Cerebellar nuclear complex (tissue), 1 donor: ENCODE data around the gene CCDC158.
"Not testable (repeated sequence)": the region's sequence is repeated elsewhere in the genome, so short reads cannot be mapped to it uniquely, and the experiment has no call there.

Source experiments
- DNase-seq, 2 experiments: peaks; one replicate each; lab custom pipeline; 2025; lab: John Stamatoyannopoulos, UW

CCDC158 gene

DNA sequence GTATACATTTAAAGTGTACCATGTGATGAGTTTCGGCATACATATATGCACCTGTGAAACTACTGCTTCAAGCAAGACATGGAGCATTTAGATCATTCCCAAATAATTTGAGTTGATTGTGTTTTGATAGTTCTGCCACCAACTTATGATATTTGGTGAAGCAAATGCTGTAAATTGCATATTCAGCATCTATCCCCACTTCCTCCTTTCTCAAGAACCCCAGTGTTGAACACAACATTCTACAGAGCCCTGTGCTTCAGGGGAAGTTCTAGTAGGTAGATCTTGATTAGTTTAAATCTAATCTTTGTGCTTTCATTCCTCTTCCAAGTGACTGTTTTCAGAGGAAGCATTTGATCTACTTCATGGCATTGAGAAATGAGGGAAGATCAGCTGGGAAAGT is 8.7 kb upstream of the CCDC158 start:
- DNase-seq: no peak

DNA sequence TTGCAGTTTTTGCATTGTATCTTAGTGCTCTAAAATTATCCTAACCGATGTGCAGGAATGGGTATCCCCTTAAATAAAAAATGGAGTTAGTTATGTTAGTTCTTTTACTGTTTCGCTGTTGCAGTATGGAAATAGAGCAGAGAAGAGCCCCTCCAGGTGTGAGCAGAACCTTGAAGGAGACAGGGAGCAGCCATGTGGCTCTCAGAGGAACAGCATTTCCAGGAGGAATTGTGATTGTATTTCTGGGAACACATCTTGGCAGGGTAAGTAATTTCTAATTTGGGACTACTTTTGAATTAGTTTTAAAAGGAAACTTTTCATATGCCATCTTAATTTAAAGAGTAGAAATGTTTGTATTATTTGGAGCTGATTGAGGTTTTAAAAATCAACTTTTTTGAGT is 5.3 kb upstream of the CCDC158 start:
- DNase-seq: no peak

DNA sequence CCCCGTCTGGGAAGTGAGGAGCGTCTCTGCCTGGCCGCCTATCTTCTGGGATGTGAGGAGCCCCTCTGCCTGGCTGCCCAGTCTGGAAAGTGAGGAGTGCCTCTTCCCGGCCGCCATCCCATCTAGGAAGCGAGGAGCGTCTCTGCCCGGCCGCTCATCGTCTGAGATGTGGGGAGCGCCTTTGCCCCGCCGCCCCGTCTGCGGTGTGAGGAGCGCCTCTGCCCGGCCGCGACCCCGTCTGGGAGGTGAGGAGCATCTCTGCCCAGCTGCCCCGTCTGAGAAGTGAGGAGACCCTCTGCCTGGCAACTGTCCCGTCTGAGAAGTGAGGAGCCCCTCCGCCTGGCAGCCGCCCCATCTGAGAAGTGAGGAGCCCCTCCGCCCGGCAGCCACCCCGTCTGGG is 2.2 kb upstream of the CCDC158 start:
- DNase-seq: not testable (repeated sequence)

DNA sequence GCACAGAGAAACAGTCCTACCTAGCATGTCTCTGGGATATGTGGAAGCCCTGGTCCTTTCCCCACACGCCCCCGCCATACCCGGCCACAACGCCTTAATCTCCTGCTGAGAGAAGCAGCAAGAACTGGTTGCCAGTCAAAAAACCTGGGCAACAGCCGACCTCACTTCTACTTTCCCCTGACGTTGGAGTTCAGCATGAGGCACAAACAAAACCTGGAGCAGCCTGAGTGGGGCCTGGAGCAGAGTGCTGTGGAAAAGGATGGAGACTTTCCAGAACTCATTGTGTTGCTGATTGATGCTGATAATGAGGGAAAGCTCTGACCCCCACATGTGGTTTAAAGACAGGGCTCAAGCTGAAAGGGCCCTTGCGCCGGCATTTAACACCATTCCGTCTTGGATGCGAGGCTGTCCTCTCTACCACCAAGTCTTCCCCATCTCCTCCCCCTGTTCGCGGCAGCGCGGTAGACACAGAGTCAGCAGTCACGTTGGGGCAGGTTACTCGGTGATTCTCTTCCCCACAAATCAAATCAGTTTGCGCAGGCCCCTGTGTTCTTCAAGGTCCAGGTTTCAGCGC is 666 bp downstream of the CCDC158 start:
- no peak for DNase-seq

DNA sequence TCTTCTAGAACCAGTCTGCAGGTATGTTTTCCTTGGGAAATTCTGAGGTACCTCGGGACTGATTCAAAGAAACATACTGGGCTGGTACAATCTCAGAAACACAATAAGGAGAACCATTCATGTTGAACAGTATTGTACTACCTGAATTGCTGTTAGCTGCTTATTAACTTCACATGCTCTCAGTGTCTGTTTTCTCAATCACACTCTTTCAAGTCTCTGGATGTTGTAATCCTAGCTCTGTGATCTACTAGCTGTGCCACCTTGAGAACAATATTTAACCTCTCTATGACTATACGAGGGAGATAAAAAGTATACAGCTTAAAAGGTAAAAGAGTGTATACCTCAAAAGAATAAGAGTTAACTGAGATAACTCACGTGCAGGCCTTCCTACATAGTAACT is 10.3 kb downstream of the CCDC158 start:
- DNase-seq: no peak

DNA sequence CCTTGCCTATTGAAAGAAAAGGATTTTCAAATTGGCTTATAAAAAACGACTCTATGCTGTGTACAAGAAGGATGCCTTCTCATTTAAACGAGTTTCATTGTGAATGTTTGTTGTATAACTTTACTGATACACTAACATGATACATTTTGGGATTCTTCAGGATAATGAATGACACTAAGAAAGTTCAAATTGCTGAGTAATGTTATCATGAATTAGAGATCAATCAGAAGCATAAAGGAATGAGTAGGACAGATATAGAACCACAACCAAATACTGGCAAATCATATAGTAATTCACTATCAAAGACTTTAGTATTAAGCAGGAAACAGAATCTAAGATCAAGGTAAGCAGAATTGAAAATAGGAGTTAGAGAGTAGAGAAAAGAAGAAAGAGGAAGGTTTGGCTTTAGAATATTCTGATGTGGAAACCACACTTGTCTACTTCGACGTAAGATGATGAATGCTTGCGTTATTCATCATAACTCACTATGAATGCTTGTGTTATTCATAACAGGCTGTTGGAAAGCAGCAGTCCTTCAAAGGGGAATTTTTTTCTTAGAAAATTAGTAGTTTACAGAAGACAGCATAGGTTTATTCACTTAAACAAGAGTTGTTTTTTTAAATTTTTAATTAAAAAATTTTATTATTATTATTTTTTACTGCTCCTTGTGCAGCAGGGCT is 13.4 kb downstream of the CCDC158 start:
- DNase-seq: no peak

DNA sequence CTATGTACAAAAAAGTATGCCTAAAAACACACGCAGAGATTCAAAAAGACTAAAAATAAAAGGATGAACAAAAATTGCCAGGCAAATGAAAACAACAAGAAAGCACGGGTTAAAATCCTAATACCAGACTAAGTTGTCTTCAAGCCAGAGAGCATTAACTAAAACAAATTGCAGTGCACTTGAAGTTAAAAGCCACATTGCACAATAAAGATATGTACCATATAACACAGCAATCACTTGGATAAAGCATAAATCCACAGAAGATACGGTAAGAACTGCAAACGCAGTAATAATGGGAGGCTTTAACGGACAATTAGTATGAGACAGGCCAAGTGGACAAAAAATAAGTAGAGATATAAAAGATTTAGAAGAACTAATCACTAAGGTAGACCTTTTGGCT is 14.9 kb downstream of the CCDC158 start:
- DNase-seq: no peak

DNA sequence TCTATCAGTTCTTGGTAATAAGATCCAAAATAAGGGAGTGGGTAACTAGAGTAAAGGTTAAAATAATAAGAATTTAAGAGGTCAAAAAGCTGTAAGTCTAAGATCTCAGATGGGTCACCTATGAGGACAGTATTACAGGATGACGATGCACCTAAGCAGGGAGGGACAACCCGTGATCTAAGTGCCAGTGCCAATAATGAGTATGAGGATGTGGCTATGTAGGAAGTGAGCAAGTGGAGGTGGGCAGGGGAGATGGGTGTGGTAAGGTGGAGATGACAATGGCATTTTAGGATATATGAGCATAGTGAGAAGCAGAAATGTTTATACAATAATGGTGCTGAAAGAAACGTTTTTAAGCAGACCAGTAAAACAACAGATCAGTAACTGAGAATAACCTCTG is 19.3 kb downstream of the CCDC158 start:
- DNase-seq: no peak

DNA sequence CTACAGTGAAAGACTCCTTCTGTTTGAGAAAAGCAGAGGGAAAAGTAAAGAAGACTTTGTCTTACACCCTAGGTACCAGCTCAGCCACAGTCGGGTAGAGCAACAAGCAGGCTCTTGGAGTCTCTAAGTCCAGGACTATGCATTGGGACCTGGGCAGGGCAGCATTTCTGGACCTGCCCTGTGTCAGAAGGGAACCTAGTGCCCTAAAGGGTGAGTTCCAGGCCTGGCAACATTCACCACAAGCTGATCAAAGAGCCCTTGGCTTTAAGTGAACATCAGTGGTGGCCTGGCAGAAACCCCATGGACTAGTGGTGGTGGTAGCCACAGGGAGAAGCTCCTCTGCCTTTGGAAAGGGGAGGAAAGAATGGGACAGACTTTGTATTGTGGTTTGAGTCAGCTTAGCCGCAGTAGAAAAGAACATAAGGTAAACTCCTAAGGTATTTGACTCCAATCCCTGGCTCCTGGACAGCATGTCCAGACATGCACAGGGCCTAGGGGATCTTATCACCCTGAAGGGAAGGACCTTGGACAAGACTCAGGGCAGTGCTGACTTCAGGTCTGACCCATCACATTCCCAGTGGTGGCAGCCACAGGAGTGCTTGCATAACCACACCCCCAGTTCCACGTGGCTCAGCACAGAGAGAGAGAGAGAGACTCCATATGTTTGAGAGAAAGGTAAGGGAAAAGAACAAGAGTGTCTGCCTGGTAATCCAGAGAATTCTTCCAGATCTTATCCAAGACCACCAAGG is 32.6 kb downstream of the CCDC158 start:
- DNase-seq: no peak

DNA sequence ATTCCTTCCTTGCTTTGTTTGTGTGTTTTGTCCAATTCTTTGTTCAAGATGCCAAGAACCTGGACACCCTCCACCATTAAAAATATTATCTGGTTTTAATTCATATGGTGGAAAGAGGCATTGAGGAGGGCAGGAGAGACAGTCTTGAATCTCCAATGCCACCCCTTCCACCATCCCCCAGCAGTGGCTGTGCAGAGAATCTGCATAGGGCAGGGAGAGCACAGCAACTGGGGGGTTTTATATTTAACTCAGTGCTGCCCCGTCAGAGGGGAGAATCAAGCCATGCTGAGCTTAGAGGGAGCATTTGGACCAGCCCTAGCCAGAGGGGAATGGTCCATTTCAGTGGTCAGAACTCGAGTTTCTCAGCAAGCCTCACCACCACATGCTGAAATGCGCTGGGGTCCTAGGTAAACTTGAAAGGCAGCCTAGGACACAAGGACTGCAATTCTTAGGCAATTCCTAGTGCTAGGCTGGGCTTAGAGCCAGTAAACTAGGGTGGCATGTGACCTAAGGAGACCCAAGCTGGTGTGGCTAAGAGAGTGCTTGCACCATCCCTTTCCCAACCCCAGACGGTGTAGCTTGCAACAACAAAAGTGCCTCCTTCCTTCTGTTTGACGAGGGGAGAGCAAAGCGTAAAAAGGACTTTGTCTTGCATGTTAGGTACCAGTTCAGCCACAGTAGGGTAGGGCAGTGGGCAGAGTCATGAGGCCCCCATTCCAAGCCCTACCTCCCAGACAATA is 34.2 kb downstream of the CCDC158 start:
- no peak for DNase-seq

DNA sequence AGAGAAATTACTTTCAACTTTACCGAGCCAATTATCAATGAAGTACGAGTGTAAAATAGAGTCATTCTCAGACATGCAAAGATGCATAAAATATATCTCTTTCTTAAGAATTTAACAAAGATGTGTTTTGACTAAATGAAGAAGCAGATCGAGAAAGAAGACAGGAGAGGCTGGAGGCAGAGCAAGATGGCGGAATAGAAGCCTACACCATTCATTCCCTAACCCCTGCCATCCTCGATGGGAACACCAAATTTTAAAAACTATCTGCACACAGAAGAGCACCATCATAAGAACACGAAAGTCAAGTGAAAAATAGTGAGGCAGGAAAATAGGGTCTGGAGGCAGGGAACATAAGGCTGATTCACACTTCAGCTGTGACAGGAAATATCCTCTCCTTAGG is 35.0 kb downstream of the CCDC158 start:
- DNase-seq: no peak

DNA sequence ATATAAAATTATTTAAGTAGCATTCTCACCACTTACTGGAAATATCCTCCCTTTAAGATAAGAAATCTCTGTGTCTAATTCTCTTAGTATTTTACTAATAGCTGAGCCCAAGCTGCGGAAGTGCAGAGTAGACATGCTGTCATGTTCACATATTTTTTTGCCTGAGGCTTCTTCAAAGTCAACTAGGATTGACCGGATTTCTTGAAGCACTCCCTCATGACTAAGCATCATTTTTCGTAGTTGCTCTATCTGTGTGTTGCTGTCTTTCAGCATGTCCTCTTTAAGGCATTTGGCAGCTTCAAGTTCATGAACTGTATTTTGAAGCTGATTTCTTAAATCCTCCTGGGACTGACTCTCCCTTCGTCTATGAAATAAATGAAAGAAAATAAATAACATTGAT is 36.9 kb downstream of the CCDC158 start:
- no peak for DNase-seq

DNA sequence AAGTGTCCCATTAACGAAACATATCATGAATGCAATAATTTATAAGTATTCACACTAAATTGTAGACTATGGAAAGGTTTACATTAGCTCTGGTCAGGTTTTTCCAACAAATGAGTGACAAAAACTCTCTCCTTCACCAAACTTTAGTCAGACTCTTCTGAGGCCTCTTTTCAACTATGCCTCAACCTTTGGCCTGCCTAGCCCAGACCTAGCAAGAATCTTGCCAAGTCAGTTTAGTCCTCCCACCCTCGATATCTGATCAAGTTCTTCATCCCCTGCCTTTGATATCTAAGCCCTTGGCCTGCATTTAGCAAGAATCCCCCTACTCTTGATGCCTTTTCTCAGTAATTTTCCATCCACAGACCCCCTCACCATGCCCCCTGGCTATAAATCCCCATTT is 37.9 kb downstream of the CCDC158 start:
- DNase-seq: no peak

DNA sequence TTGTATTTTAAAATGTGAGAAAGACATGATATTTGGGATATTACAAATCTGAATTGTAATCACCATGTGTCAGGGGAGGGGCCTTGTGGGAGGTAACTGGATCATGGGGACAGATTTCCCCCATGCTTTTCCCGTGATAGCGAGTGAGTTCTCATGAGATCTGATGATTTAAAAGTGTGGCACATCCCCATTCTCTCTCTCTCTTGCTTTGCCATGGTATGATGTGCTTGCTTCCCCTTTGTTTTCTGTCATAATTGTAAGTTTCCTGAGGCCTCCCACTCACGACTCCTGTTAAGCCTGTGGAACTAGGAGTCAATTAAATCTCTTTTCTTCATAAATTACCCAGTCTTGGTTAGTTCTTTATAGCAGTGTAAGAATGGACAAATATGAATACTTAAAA is 39.0 kb downstream of the CCDC158 start:
- no peak for DNase-seq

DNA sequence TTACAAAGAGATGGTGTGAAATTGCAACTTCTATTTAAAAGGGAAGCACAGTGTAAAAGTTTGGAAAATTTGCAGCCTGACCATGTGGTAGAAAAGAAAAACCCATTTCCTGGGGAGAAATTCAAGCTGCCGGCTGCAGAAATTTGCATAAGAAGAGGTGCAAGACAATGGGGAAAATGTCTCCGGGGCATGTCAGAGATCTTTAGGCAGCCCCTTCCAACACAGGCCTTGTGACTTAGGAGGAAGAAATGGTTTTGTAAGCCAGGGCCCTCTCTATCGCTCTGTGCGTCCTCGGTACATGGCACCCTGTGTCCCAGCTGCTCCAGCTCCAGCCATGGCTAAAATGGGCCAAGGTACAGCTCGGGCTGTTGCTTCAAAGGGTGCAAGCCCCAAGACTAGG is 40.4 kb downstream of the CCDC158 start:
- no peak for DNase-seq

DNA sequence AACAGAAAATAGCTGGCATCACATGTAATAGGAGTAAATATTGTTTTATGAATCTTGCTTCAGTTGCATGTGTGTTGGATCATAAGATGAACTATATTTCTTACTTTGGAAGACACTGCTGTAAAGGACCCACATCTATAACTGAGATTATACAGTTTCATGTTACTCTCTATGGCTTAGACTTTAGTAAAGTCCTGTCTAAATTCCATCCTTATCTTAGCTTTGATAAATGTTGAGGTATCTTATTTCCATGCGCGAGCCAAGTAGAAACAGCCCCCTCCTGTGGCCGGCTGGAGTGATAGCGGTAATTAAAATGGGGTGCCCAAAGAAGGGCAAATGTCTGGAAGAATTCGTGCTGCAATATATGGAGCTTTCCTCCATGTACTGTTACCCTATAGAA is 43.0 kb downstream of the CCDC158 start:
- no peak for DNase-seq

DNA sequence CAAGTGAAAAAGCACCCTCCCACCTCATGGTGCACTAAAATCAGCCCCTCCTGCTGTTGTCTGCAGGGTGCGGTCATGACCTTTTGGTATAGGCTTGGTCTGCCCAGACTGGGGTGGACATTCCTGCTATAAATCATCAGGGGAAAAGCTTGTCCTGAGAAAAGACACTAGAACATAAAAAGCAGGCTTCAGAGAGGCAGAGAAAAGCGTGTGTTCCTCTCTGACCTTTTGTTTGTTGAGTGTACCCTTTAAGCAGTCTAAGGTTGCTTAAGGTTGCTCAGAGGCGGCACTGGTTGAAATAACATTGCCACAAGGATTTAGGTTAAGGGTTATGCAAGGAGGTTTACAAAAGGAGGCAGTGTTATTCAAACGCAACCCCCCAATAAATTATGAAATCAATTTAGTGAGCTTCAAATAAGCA is 43.5 kb downstream of the CCDC158 start:
- DNase-seq: no peak

DNA sequence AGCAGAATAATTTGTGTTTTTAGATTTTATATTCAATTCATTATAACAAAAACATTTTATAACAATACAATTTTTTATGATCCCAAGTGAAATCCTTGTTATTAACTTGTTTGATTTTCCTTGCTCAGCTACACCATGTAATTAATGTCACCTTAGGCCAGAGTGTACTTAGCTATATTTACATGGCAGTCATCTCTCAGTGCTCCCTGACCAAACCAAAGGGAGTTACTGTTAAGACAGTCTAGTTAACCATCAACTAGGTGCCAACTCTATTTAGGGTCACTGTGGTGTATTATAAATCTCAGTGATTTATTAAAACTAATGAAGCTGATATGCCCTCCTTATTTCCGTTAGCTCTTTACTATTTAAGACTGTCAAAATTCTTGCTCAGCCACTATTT is 44.4 kb downstream of the CCDC158 start:
- no peak for DNase-seq

DNA sequence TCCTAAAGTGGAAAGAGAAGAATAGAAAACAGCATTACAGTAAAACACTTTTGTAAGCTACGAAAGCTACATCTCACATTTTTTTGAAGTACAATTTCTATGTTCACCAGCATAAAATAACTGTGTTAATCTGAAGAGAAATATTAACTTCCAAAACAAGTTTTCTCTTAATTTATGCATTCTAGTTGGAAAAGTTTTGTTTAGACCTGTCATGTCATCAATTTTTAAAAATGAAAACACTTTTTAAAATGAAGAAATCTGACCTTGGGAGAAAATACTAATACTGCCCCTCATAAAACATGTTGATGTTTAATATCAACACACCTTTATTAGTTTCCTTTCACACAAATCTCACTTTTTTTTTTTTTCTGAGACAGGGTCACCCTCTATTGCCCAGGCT is 45.2 kb downstream of the CCDC158 start:
- no peak for DNase-seq

DNA sequence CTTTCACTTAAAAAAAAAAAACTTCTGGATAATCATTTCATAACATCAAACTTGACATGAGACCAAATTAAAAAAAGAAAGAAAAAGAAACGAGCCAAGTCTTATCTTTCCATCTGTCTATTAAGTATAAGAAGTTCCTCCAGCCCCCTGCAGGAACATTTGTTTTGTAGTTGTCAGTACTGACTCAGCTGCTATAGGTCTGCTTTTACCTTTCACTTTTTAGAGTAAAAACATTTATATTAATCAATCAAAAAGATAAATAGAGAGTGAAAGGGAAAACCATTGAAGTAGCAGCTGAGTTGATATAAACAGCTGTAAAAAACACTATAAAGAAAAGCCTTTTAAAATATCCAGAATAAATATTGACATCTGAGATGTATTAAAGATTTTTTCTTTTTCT is 46.1 kb downstream of the CCDC158 start:
- DNase-seq: no peak

DNA sequence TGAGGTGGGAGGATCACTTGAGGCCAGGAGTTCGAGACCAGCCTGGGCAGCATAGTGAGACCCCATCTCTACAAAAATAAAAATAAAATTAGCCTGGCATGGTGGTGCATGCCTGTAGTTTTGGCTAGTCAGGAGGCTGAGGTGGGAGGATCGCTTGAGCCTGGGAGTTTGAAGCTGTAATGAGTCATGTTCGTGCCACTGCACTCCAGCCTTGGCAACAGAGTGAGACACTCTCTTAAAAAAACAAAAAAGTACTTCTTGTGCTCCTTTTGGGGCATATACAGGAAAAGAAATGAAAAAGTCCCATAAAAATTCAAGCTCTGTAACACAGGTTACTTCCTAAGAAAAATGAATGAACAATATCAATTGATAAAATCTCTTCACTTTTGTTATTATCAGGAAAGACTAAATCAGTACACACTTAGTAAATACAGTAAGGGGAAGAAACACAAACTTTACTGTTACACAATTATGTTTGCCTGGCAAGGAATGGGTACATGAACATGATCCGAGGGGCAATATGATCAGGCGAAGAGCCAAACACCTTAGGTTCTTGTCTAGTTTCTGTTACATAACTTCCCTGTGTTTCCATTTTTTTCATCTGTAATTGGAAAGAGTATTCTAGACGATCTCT is 46.9 kb downstream of the CCDC158 start:
- DNase-seq: no peak

DNA sequence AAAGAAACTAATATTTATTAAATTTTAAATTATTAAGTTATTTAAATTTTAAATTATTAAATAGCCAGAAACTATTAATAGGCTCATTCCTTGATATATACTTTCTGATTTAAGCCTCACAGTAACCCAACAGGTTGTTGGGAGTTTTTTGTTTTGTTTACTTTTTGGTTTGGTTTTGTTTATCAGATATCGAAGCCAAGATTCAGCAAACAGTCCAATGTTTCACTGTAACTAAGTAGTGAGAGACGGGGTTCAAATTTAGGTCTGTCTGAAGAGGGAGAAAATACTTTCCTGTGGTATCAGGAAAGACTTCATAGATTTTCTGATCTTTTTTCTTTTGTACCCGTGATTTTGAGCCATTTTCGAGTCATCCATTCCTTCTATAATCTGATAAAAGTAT is 54.2 kb downstream of the CCDC158 start:
- DNase-seq: no peak
